Vagina (tissue), 2 donors: ENCODE measurements around the gene TNFRSF8. TPM values are rescaled to one million over a fixed set of nuclear protein-coding genes. Genes with fewer than 3 reads are reported as not detected.

ENCODE experiments used
- DNase-seq, 2 donors: peaks; one replicate each; pipeline ENCODE4 v3.0.0-alpha.2; 2017; ENCODE audit errors: extremely low spot score in 2 of 2
- H3K27ac ChIP-seq: fragments of 200-600 bp; sonication (generic); one replicate; pipeline ENCODE4 v1.5.1; 2019
- H3K27me3 ChIP-seq: fragments of 200-600 bp; sonication (generic); one replicate; pipeline ENCODE4 v1.5.1; 2019
- H3K36me3 ChIP-seq, 2 donors: fragments of 200-600 bp; sonication (generic); one replicate each; pipeline ENCODE4 v1.5.1; 2017 to 2019
- H3K4me1 ChIP-seq: fragments of 200-600 bp; sonication (generic); one replicate; pipeline ENCODE4 v1.5.1; 2019
- H3K4me3 ChIP-seq, 2 donors: fragments of 200-600 bp; sonication (generic); 1 replicate in 1 of 2; 2 replicates in 1 of 2; pipeline ENCODE4 v1.5.1; 2016 to 2019
- H3K9me3 ChIP-seq: fragments of 200-600 bp; sonication (generic); one replicate; pipeline ENCODE4 v1.5.1; 2019
- POLR2A ChIP-seq, 2 donors: fragments of 450-650 bp; IDR thresholded peaks; one replicate each; pipeline ENCODE4 v1.6.1; 2017; ENCODE audit warnings: antibody characterized with exemption in 2 of 2, mild to moderate bottlenecking in 2 of 2, moderate library complexity in 2 of 2
- POLR2AphosphoS5 ChIP-seq, 2 donors: sonication (generic); formaldehyde crosslinking; IDR thresholded peaks; one replicate each; pipeline ENCODE4 v1.9.0; 2017; ENCODE audit warnings: antibody characterized with exemption in 2 of 2, mild to moderate bottlenecking in 2 of 2, low read depth in 1 of 2; ENCODE audit not compliant: insufficient read depth in 1 of 2
- intact Hi-C: fragments of 100-400 bp; cut with DNase I; formaldehyde crosslinking; loops from one replicate; pipeline ENCODE4 v1.15.1; 2023
- total RNA-seq: library from RNA; depleted of rRNA; stranded (reverse); fragments of >200 nt; gene quantifications from one replicate; pipeline ENCODE4 v1.2.3, GENCODE V29; 2016
- TF ChIP-seq, protein P1 (sequence below), 3 experiments: fragments of 450-650 bp in 2 of 3; fragments of 200-600 bp in 1 of 3; sonication (generic) in 1 of 3; IDR thresholded peaks; one replicate each; pipeline ENCODE4 v1.5.1; 2017 to 2019; ENCODE audit warnings: antibody characterized with exemption in 3 of 3, mild to moderate bottlenecking in 2 of 3, moderate library complexity in 2 of 3

Gene TNFRSF8
- total RNA-seq, 1 donor from 2014 or later: 1.2 TPM

DNA sequence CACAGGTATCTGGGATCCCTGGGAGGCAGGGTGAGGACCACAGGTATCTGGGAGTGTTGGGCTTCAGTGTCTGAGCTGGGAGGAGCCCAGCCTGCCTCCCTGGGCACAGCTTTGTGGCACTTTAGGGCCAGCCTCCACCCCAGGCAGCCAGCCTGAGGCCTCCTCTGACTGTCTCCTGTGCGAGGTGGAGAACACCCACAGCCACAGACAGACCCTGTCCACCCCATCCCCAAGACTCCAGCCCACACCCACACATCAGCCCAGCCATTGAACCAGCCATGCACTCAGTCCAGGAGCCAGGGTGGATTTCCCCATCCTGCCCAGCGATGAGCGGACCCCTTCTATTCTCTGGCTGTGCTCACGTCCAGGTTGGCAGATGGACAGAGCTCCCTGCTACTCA, 81.9 kb downstream of the TNFRSF8 start:
- no peaks in the 10 kb centered on the region for H3K27me3 ChIP-seq
- DNase-seq: no peak
- H3K9me3 ChIP-seq: no peaks in the 10 kb centered on the region
- TF ChIP-seq, protein P1, sequence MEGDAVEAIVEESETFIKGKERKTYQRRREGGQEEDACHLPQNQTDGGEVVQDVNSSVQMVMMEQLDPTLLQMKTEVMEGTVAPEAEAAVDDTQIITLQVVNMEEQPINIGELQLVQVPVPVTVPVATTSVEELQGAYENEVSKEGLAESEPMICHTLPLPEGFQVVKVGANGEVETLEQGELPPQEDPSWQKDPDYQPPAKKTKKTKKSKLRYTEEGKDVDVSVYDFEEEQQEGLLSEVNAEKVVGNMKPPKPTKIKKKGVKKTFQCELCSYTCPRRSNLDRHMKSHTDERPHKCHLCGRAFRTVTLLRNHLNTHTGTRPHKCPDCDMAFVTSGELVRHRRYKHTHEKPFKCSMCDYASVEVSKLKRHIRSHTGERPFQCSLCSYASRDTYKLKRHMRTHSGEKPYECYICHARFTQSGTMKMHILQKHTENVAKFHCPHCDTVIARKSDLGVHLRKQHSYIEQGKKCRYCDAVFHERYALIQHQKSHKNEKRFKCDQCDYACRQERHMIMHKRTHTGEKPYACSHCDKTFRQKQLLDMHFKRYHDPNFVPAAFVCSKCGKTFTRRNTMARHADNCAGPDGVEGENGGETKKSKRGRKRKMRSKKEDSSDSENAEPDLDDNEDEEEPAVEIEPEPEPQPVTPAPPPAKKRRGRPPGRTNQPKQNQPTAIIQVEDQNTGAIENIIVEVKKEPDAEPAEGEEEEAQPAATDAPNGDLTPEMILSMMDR (IDR thresholded peaks at IDR 0.05): no peak
- no peak for TF ChIP-seq POLR2AphosphoS5 (IDR thresholded peaks at IDR 0.05; ENCODE audit: insufficient read depth in 1 of 2, low read depth in 1 of 2)
- no peak for TF ChIP-seq POLR2A (IDR thresholded peaks at IDR 0.05)
- no peaks in the 10 kb centered on the region for H3K36me3 ChIP-seq
- H3K4me1 ChIP-seq: peaks cover 22% of the 10 kb centered on the region
- H3K4me3 ChIP-seq: no peak overlapping the region
- intact Hi-C loops: no loop called here
- H3K27ac ChIP-seq: no peak overlapping the region

DNA sequence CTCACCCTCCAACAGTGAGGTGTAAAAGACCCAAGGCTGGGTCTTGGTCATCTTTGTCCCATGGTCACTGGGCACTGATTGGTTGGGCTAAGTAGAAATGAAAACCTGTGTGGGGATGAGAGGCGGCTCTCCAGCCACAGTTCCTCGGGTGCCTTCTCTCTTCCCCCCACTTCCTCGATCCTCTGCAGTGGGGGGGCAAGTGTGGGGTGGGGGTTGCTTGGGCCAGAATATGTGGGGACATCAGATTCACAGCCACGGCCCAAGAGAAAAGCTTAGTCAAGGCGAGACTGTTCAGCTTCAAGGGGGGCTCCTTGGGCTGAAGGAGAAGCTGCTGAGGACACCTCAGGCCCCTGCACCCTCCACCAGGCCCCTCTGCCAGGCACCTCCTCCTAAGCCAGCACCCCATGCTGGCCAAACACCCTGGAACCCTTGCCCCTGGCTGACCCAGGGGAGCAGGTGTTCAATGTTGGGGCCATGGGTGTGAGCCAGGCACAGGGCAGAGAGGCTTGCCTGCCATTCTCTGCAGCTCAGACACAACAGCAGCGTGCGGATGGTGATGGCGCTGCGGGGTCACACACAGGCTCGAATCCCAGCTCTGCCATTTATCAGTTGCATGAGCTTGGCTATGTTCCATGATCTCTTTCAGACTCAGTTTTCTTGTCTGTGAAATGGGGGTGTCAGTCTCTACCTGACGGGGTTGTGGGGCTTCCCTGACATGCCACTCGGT, 82.7 kb downstream of the TNFRSF8 start:
- Histone ChIP-seq H3K4me3 (no peak overlapping the region), H3K27ac (peak overlapping the region; percentile 31), H3K9me3 (no peaks in the 10 kb centered on the region), H3K27me3 (no peaks in the 10 kb centered on the region), H3K4me1 (peaks cover 22% of the 10 kb centered on the region), H3K36me3 (no peaks in the 10 kb centered on the region)
- DNase-seq: no peak
- TF ChIP-seq POLR2A (IDR thresholded peaks at IDR 0.05): no peak
- TF ChIP-seq POLR2AphosphoS5 (IDR thresholded peaks at IDR 0.05; ENCODE audit: insufficient read depth in 1 of 2, low read depth in 1 of 2): no peak
- TF ChIP-seq, protein P1 (IDR thresholded peaks at IDR 0.05): no peak
- intact Hi-C loops: no loop called here

DNA sequence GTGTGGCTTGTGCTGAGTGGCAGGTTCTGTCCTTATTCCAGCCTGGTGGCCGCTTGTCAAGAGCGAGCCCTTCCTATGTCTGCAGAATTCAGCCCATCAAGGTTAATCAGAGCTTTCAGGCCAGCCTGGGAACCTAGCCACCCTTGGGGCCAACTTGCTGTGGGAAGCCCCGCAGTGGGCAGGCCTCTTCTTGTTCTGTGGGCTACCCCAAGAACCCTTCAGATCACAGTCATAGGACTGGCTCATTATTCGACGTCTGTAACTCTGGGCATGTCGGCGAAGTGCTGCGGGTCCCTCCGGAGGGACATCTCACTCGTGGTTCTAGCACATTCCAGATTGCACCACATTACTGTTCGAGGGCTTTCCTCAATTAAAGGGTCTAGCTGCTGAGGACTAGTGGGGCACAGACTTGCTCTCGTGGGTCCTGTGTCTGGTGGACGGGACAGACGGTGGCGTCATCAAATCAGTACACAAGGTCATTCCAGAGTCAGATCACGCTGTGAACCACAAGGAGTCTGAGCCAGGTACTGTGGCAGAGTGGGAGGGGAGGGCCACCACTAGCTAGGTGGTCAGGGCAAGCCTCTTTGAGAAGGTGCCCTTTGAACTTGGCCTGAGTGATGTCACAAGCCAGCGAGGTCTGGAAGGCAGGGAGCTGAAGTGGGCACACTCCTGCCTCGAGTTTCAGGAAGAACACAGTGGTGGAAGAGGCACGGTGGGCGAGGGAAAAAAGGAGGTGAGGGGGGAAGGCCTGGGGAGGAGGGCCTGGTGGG, 83.4 kb downstream of the TNFRSF8 start:
- Histone ChIP-seq H3K36me3 (no peaks in the 10 kb centered on the region), H3K4me3 (no peak overlapping the region), H3K27me3 (no peaks in the 10 kb centered on the region), H3K9me3 (no peaks in the 10 kb centered on the region), H3K27ac (peak overlapping the region; percentile 31), H3K4me1 (peaks cover 22% of the 10 kb centered on the region)
- TF ChIP-seq, protein P1 (IDR thresholded peaks at IDR 0.05): no peak
- no peak for TF ChIP-seq POLR2AphosphoS5 (IDR thresholded peaks at IDR 0.05; ENCODE audit: insufficient read depth in 1 of 2, low read depth in 1 of 2)
- no peak for TF ChIP-seq POLR2A (IDR thresholded peaks at IDR 0.05)
- no peak for DNase-seq
- intact Hi-C loops: no loop called here

DNA sequence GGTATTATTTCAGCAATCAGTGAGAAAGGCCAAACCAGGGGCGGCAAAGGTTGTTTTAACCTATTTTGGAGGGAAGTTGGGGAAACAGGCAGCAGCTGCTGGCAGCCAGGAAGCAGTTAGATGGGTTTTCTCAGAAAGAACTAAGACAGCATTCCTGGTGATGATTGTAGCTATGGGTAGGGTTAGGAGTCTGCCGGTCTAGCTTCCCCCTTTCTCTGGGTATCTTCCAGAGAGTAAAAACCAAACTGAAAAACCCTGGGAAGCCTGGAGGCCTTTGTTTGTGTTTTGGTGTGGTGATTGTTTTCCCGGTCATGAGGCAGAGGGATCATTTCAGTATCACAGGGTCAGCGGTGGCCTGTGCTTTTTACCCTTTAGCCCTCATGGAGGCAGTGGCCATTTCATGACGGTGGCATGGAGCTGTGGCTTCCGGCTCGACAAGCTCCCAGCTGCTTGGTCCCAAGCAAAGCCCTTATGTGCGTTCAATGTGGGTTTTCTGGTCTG, 84.1 kb downstream of the TNFRSF8 start:
- Histone ChIP-seq H3K27ac (peak overlapping the region; percentile 31), H3K36me3 (no peaks in the 10 kb centered on the region), H3K4me3 (no peak overlapping the region), H3K27me3 (no peaks in the 10 kb centered on the region), H3K4me1 (peaks cover 22% of the 10 kb centered on the region), H3K9me3 (no peaks in the 10 kb centered on the region)
- intact Hi-C loops: no loop called here
- no peak for TF ChIP-seq POLR2A (IDR thresholded peaks at IDR 0.05)
- peak in 1 of 2 donors; percentile 71 for TF ChIP-seq POLR2AphosphoS5 (IDR thresholded peaks at IDR 0.05; ENCODE audit: insufficient read depth in 1 of 2, low read depth in 1 of 2)
- TF ChIP-seq, protein P1 (IDR thresholded peaks at IDR 0.05): no peak
- DNase-seq: no peak
